ENCODE data around the gene ANKUB1. TPM values are rescaled to one million over a fixed set of nuclear protein-coding genes. Genes with fewer than 3 reads are reported as not detected.

Gene ANKUB1
- polyA plus RNA-seq, 1 donor from 2014 or later = not detected

DNA sequence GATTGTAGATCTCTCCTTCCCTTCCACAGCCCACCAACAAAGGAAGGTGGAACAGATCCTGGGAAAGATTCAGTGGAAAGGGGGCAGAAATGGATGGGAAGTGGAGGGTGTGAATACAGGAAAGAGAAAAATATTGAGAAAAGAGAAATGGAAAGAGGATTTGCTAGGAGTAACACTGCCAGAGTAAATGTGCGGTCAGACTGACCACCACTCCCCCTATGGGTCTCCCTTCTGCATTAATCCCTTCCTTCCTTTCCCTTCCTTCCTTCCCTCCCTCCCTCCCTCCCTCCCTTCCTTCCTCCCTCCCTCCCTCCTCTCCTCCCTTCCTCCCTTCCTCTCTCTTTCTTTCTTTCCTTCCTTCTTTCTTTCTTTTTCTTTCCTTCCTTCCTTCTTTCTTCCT is 28.1 kb downstream of the ANKUB1 start:
- Histone ChIP-seq H3K36me3 (ENCODE audit: insufficient read depth, low read length) (no peaks in the 10 kb centered on the region), H3K27me3 (ENCODE audit: insufficient read depth, low read depth, low read length) (no peaks in the 10 kb centered on the region), H3K9me3 (ENCODE audit: low read length) (no peaks in the 10 kb centered on the region), H3K9me2 (ENCODE audit: insufficient read depth, low read length) (no peaks in the 10 kb centered on the region), H2AFZ (ENCODE audit: low read depth, low read length) (no peak overlapping the region), H3K4me3 (ENCODE audit: low read length) (no peak overlapping the region), H3K79me2 (replicated peaks; ENCODE audit: insufficient read depth, low read length) (no peaks in the 10 kb centered on the region), H3F3A (ENCODE audit: insufficient read depth, low read length, poor library complexity, severe bottlenecking) (no peaks in the 10 kb centered on the region), H4K20me1 (ENCODE audit: insufficient read depth) (no peaks in the 10 kb centered on the region), H3K27ac (ENCODE audit: low read length) (no peak overlapping the region), H3K9ac (ENCODE audit: low read length) (no peak overlapping the region), H3K4me2 (ENCODE audit: low read length) (no peak overlapping the region)
- TF ChIP-seq RAD21 (conservative IDR thresholded peaks at IDR 0.05) (no peak), TAF1 (IDR thresholded peaks at IDR 0.05; ENCODE audit: low read depth) (no peak), EZH2 (IDR thresholded peaks at IDR 0.05; ENCODE audit: borderline replicate concordance, insufficient read depth, low read length, poor library complexity, severe bottlenecking) (no peak), POLR2AphosphoS5 (IDR thresholded peaks at IDR 0.05) (no peak), SMC3 (conservative IDR thresholded peaks at IDR 0.05; ENCODE audit: poor library complexity) (no peak)
- TF ChIP-seq, protein P1, sequence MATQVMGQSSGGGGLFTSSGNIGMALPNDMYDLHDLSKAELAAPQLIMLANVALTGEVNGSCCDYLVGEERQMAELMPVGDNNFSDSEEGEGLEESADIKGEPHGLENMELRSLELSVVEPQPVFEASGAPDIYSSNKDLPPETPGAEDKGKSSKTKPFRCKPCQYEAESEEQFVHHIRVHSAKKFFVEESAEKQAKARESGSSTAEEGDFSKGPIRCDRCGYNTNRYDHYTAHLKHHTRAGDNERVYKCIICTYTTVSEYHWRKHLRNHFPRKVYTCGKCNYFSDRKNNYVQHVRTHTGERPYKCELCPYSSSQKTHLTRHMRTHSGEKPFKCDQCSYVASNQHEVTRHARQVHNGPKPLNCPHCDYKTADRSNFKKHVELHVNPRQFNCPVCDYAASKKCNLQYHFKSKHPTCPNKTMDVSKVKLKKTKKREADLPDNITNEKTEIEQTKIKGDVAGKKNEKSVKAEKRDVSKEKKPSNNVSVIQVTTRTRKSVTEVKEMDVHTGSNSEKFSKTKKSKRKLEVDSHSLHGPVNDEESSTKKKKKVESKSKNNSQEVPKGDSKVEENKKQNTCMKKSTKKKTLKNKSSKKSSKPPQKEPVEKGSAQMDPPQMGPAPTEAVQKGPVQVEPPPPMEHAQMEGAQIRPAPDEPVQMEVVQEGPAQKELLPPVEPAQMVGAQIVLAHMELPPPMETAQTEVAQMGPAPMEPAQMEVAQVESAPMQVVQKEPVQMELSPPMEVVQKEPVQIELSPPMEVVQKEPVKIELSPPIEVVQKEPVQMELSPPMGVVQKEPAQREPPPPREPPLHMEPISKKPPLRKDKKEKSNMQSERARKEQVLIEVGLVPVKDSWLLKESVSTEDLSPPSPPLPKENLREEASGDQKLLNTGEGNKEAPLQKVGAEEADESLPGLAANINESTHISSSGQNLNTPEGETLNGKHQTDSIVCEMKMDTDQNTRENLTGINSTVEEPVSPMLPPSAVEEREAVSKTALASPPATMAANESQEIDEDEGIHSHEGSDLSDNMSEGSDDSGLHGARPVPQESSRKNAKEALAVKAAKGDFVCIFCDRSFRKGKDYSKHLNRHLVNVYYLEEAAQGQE (IDR thresholded peaks at IDR 0.05; ENCODE audit: borderline replicate concordance) = no peak
- TF ChIP-seq, protein P2, sequence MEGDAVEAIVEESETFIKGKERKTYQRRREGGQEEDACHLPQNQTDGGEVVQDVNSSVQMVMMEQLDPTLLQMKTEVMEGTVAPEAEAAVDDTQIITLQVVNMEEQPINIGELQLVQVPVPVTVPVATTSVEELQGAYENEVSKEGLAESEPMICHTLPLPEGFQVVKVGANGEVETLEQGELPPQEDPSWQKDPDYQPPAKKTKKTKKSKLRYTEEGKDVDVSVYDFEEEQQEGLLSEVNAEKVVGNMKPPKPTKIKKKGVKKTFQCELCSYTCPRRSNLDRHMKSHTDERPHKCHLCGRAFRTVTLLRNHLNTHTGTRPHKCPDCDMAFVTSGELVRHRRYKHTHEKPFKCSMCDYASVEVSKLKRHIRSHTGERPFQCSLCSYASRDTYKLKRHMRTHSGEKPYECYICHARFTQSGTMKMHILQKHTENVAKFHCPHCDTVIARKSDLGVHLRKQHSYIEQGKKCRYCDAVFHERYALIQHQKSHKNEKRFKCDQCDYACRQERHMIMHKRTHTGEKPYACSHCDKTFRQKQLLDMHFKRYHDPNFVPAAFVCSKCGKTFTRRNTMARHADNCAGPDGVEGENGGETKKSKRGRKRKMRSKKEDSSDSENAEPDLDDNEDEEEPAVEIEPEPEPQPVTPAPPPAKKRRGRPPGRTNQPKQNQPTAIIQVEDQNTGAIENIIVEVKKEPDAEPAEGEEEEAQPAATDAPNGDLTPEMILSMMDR (IDR thresholded peaks at IDR 0.05; ENCODE audit: poor library complexity, severe bottlenecking) = no peak

DNA sequence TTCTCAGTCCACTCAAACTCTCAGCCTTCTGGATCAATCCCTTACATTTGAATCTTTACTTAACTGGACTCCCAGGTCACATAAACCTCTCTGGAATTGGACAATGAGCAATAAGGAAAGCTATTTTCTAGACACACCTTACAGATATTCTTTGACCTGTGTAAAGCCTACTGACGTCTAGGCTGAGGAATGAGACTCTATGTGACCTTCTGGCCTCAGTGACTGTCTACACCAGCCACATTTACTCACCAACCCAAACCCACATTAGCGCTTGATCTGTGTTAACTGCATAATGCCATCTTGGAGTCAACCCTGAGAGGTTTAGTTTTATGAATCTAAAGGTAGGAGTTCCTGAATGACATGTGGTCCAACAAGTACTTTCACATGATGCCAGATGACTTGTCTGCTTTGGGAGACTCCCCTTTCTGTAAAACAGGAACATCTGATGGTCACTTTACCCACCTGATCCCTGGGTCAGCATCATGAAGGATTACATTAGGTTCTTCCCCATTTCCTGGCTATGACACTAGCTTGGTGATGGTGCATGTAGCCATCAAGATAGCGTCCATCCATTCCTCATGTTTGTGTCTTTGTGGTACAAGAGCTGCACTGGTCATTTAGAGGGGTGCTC is 28.7 kb downstream of the ANKUB1 start:
- Histone ChIP-seq H3K4me2 (ENCODE audit: low read length) (no peak overlapping the region), H2AFZ (ENCODE audit: low read depth, low read length) (no peak overlapping the region), H3K36me3 (ENCODE audit: insufficient read depth, low read length) (no peaks in the 10 kb centered on the region), H3K27me3 (ENCODE audit: insufficient read depth, low read depth, low read length) (no peaks in the 10 kb centered on the region), H3K27ac (ENCODE audit: low read length) (no peak overlapping the region), H3K4me3 (ENCODE audit: low read length) (no peak overlapping the region), H3F3A (ENCODE audit: insufficient read depth, low read length, poor library complexity, severe bottlenecking) (no peaks in the 10 kb centered on the region), H3K9me3 (ENCODE audit: low read length) (no peaks in the 10 kb centered on the region), H3K9ac (ENCODE audit: low read length) (no peak overlapping the region), H3K79me2 (replicated peaks; ENCODE audit: insufficient read depth, low read length) (no peaks in the 10 kb centered on the region), H4K20me1 (ENCODE audit: insufficient read depth) (no peaks in the 10 kb centered on the region), H3K9me2 (ENCODE audit: insufficient read depth, low read length) (no peaks in the 10 kb centered on the region)
- TF ChIP-seq MXI1 (conservative IDR thresholded peaks at IDR 0.05; ENCODE audit: poor library complexity, severe bottlenecking) (no peak), POLR2AphosphoS5 (IDR thresholded peaks at IDR 0.05) (no peak), TAF1 (IDR thresholded peaks at IDR 0.05; ENCODE audit: low read depth) (no peak), EZH2 (IDR thresholded peaks at IDR 0.05; ENCODE audit: borderline replicate concordance, insufficient read depth, low read length, poor library complexity, severe bottlenecking) (no peak), EP300 (conservative IDR thresholded peaks at IDR 0.05; ENCODE audit: poor library complexity, severe bottlenecking) (no peak), RAD21 (conservative IDR thresholded peaks at IDR 0.05) (no peak), SMC3 (conservative IDR thresholded peaks at IDR 0.05; ENCODE audit: poor library complexity) (no peak)
- TF ChIP-seq, protein P1 (IDR thresholded peaks at IDR 0.05; ENCODE audit: borderline replicate concordance) = no peak
- TF ChIP-seq, protein P2 (IDR thresholded peaks at IDR 0.05; ENCODE audit: poor library complexity, severe bottlenecking) = no peak
